Peyer's patch (tissue), 4 donors: Measurements from ENCODE around the gene EXOC8. TPM values are rescaled to one million over a fixed set of nuclear protein-coding genes. Genes with fewer than 3 reads are reported as not detected.

Experiments
- DNase-seq, 3 donors: peaks; one replicate each; pipeline ENCODE4 v3.0.0-alpha.2; 2017 to 2019
- H3K27ac ChIP-seq, 4 donors: fragments of 200-600 bp; sonication (generic); one replicate each; pipeline ENCODE4 v1.5.1; 2016 to 2019
- H3K27me3 ChIP-seq, 2 donors: fragments of 200-600 bp; sonication (generic); one replicate each; pipeline ENCODE4 v1.5.1; 2019
- H3K36me3 ChIP-seq, 3 donors: fragments of 200-600 bp; sonication (generic); one replicate each; pipeline ENCODE4 v1.5.1; 2016 to 2019
- H3K4me1 ChIP-seq, 4 donors: fragments of 200-600 bp; sonication (generic); one replicate each; pipeline ENCODE4 v1.5.1; 2016 to 2019
- H3K4me3 ChIP-seq, 4 donors: fragments of 200-600 bp; sonication (generic); 1 replicate in 3 of 4; 2 replicates in 1 of 4; pipeline ENCODE4 v1.5.1; 2016 to 2019; ENCODE audit warnings: mild to moderate bottlenecking in 1 of 4
- H3K9me3 ChIP-seq, 4 donors: fragments of 200-600 bp; sonication (generic); one replicate each; pipeline ENCODE4 v1.5.1; 2016 to 2019; ENCODE audit warnings: mild to moderate bottlenecking in 1 of 4
- CTCF ChIP-seq, 6 experiments: fragments of 450-650 bp in 4 of 6; fragments of 200-600 bp in 2 of 6; sonication (generic) in 1 of 6; IDR thresholded peaks; one replicate each; pipeline ENCODE4 v1.5.1; 2017 to 2019; ENCODE audit warnings: antibody characterized with exemption in 6 of 6, mild to moderate bottlenecking in 3 of 6, moderate library complexity in 1 of 6
- POLR2A ChIP-seq, 2 donors: fragments of 450-650 bp; IDR thresholded peaks; one replicate each; pipeline ENCODE4 v1.5.1; 2017; ENCODE audit warnings: antibody characterized with exemption in 2 of 2, mild to moderate bottlenecking in 2 of 2, moderate library complexity in 2 of 2
- total RNA-seq, 4 donors: library from RNA; depleted of rRNA; stranded (reverse); fragments of >200 nt; gene quantifications; one replicate each; pipeline ENCODE4 v1.1.0, GENCODE V29; 2016

EXOC8 gene
- total RNA-seq, 4 donors from 2014 or later, result 14.0 to 19.4 (median 17.4) TPM

GRCh38 chr1:231318568-231318967 is 19.1 kb downstream of the EXOC8 start:
- Histone ChIP-seq H3K27ac (no peak overlapping the region), H3K4me1 (no peaks in the 10 kb centered on the region), H3K9me3 (no peaks in the 10 kb centered on the region), H3K27me3 (no peaks in the 10 kb centered on the region), H3K4me3 (no peak overlapping the region), H3K36me3 (no peaks in the 10 kb centered on the region)
- TF ChIP-seq CTCF (IDR thresholded peaks at IDR 0.05) (no peak), POLR2A (IDR thresholded peaks at IDR 0.05) (no peak)
- no peak for DNase-seq

GRCh38 chr1:231318015-231318355 is 19.7 kb downstream of the EXOC8 start:
- H3K27me3 ChIP-seq, result no peaks in the 10 kb centered on the region
- no peak overlapping the region for H3K4me3 ChIP-seq
- no peak for DNase-seq
- TF ChIP-seq CTCF (IDR thresholded peaks at IDR 0.05) (no peak), POLR2A (IDR thresholded peaks at IDR 0.05) (no peak)
- no peak overlapping the region for H3K27ac ChIP-seq
- H3K36me3 ChIP-seq, result no peaks in the 10 kb centered on the region
- no peaks in the 10 kb centered on the region for H3K9me3 ChIP-seq
- H3K4me1 ChIP-seq, result no peaks in the 10 kb centered on the region

DNA sequence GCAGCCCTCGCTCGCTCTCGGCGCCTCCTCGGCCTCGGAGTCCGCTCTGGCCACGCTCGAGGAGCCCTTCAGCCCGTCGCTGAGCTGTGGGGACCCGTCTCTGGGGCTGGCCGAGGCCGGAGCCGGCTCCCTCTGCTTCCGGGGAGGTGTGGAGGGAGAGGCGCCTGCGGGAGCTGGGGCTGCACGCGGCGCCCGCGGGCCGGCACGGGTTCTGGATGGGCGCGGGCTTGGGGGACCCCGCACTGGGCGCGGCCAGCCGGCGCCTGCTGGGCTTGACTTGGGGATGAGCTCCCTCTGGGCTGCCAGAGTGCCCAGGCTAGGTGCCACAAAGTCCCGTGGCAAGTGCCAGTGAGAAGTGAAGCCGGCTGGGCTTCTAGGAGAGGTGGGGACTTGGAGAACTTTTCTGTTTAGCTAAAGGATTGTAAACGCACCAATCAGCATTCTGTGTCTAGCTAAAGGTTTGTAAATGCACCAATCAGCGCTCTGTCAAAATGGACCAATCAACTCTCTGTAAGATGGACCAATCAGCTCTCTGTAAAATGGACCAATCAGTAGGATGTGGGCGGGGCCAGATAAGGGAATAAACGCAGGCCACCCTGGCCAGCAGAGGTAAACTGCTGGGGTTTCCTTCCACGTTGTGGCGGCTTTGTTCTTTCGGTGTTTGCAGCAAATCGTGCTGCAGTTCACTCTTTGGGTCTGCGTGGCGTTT is 20.2 kb downstream of the EXOC8 start:
- DNase-seq, result no peak
- H3K4me3 ChIP-seq, result no peak overlapping the region
- H3K4me1 ChIP-seq, result no peaks in the 10 kb centered on the region
- no peak overlapping the region for H3K27ac ChIP-seq
- no peaks in the 10 kb centered on the region for H3K27me3 ChIP-seq
- H3K9me3 ChIP-seq, result no peaks in the 10 kb centered on the region
- no peak for TF ChIP-seq CTCF (IDR thresholded peaks at IDR 0.05)
- no peak for TF ChIP-seq POLR2A (IDR thresholded peaks at IDR 0.05)
- no peaks in the 10 kb centered on the region for H3K36me3 ChIP-seq

DNA sequence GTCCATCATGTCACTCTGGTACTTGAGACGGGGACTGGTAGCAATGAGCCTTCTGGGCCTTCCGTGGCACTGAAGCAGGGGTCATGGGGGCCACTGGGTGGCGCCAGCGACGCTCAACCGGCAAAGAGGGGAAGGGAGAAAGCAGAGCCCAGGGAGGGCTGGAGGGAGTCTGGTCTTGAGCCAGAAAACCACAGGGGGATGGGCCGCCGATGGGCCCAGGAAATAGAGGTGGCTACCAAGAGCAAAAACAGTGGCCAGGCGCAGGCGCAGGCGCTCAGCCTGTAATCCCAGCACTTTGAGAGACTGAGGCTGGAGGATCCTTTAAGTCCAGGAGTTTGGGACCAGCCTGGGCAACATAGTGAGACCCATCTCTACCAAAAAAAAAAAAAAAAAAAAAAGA is 21.8 kb downstream of the EXOC8 start:
- TF ChIP-seq POLR2A (IDR thresholded peaks at IDR 0.05) (no peak), CTCF (IDR thresholded peaks at IDR 0.05) (peak in 4 of 6 experiments; percentile 40 to 50 (median 47))
- H3K4me1 ChIP-seq, result no peaks in the 10 kb centered on the region
- H3K4me3 ChIP-seq, result no peak overlapping the region
- no peaks in the 10 kb centered on the region for H3K27me3 ChIP-seq
- DNase-seq, result peak in 2 of 3 donors; percentile 50 to 60
- H3K9me3 ChIP-seq, result no peaks in the 10 kb centered on the region
- no peak overlapping the region for H3K27ac ChIP-seq
- no peaks in the 10 kb centered on the region for H3K36me3 ChIP-seq

- Histone ChIP-seq H3K9me3 (no peaks in the 10 kb centered on the region), H3K4me3 (no peak overlapping the region), H3K27me3 (no peaks in the 10 kb centered on the region), H3K4me1 (no peaks in the 10 kb centered on the region), H3K27ac (no peak overlapping the region), H3K36me3 (no peaks in the 10 kb centered on the region)
- no peak for TF ChIP-seq CTCF (IDR thresholded peaks at IDR 0.05)
- no peak for TF ChIP-seq POLR2A (IDR thresholded peaks at IDR 0.05)
- no peak for DNase-seq
Observed at GRCh38 chr1:231313661-231314060, 24.0 kb downstream of the EXOC8 start.

- Histone ChIP-seq H3K4me3 (no peak overlapping the region), H3K27me3 (no peaks in the 10 kb centered on the region), H3K36me3 (no peaks in the 10 kb centered on the region), H3K4me1 (no peaks in the 10 kb centered on the region), H3K9me3 (no peaks in the 10 kb centered on the region), H3K27ac (no peak overlapping the region)
- no peak for TF ChIP-seq CTCF (IDR thresholded peaks at IDR 0.05)
- TF ChIP-seq POLR2A (IDR thresholded peaks at IDR 0.05), result no peak
- no peak for DNase-seq
Observed at GRCh38 chr1:231312432-231312788, 25.2 kb downstream of the EXOC8 start.
